HG03558 (cell line): ENCODE results near the gene PCDHA7.
"Not testable (repeated sequence)": the region's sequence is repeated elsewhere in the genome, so short reads cannot be mapped to it uniquely, and the experiment has no call there.

Experiments
- ATAC-seq: cut with Tn5 transposase; IDR thresholded peaks from one replicate; pipeline ENCODE4 v1.9.1; 2021; ENCODE audit warnings: moderate number of reproducible peaks; ENCODE audit not compliant: unreplicated experiment; ENCODE audit errors: extremely low read depth

The PCDHA7 gene

GRCh38 chr5:140857987-140858240, 23.8 kb downstream of the PCDHA7 start:
- ATAC-seq: no peak

GRCh38 chr5:140862441-140863295, 28.6 kb downstream of the PCDHA7 start:
- ATAC-seq: no peak

- ATAC-seq: no peak
Measured at GRCh38 chr5:140868721-140869554, 34.9 kb downstream of the PCDHA7 start, which contains the start of gene PCDHA11. Gene PCDHA11 (plus strand): TSS chr5:140868957. CDS start chr5:140869104, 147 bp downstream.

- no peak for ATAC-seq
Measured at GRCh38 chr5:140869555-140869886, 35.5 kb downstream of the PCDHA7 start.

- no peak for ATAC-seq
Measured at GRCh38 chr5:140870221-140871201, 36.4 kb downstream of the PCDHA7 start.

DNA sequence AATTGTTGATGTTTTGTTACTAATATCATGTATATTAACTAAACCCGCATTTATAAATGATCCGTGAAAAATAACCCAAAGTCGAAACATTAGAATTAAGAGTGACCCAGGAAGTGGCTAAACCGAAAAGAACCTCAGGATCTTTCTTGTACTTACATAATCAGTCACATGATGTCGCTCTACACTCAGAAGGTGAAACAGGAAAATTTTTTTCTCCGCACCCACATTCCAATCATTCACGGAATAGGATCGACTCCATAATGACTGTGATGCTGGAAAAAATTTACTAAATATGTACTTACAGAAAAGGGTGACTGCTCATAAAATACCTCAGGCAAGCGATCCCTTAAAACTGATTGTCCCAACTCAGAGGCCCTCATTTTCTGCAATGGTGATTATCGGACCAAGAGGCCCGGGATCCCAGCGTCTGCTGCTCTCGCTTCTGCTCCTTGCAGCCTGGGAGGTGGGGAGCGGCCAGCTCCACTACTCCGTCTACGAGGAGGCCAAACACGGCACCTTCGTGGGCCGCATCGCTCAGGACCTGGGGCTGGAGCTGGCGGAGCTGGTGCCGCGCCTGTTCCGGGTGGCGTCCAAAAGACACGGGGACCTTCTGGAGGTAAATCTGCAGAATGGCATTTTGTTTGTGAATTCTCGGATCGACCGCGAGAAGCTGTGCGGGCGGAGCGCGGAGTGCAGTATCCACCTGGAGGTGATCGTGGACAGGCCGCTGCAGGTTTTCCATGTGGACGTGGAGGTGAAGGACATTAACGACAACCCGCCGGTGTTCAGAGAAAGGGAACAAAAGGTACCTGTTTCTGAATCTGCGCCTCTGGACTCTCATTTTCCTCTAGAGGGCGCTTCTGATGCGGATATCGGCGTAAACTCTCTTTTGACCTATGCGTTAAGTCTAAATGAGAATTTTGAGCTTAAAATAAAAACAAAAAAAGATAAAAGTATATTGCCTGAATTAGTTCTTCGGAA, 41.3 kb downstream of the PCDHA7 start, which contains the start of gene PCDHA12:
Gene PCDHA12 (plus strand): TSS at position 224 of the 981 bp plus-strand sequence. CDS start 165 bp downstream, at position 389.
- ATAC-seq: no peak

GRCh38 chr5:140876541-140877261, 42.6 kb downstream of the PCDHA7 start:
- ATAC-seq: not testable (repeated sequence)

DNA sequence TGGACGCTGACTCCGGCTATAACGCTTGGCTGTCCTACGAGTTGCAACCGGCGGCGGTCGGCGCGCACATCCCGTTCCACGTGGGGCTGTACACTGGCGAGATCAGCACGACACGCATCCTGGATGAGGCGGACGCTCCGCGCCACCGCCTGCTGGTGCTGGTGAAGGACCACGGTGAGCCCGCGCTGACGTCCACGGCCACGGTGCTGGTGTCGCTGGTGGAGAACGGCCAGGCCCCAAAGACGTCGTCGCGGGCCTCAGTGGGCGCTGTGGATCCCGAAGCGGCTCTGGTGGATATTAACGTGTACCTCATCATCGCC, 43.2 kb downstream of the PCDHA7 start:
- ATAC-seq: no peak

DNA sequence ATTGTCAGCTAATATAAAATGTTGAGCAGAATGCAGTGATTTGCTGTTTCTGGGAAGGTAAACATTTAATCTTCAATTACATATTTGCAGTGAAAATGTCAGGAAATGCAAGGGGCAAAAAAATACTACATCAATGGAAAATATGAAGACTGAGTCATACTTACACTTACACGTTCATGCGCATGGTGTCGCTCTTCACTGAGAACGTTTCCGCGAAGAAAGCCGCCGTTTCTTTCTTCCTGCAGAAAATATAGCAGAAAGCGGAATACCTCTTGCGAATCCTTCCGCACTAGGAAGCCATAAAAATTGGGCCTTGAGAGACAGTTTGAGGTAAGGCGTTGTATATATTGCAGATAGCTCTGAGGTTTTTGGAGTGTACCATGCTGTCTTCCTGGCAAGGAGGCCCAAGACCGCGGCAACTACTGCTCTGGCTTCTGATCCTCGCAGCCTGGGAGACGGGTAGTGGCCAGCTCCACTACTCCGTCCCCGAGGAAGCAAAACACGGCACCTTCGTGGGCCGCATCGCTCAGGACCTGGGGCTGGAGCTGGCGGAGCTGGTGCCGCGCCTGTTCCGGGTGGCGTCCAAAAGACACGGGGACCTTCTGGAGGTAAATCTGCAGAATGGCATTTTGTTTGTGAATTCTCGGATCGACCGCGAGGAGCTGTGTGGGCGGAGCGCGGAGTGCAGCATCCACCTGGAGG, 48.0 kb downstream of the PCDHA7 start, which contains the start of gene PCDHA13:
Gene PCDHA13 (plus strand): TSS at position 236 of the 702 bp plus-strand sequence. CDS start 145 bp downstream, at position 381.
- ATAC-seq: no peak

DNA sequence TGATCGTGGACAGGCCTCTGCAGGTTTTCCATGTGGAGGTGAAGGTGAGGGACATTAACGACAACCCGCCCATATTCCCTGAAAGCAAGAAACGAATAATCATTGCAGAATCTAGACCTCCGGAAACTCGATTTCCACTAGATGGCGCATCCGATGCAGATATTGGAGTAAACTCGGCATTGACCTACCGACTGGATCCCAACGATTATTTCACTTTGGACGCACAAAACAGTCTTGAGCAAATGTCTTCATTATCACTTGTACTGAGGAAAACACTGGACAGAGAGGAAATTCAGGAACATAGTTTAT, 48.5 kb downstream of the PCDHA7 start:
- ATAC-seq: no peak

DNA sequence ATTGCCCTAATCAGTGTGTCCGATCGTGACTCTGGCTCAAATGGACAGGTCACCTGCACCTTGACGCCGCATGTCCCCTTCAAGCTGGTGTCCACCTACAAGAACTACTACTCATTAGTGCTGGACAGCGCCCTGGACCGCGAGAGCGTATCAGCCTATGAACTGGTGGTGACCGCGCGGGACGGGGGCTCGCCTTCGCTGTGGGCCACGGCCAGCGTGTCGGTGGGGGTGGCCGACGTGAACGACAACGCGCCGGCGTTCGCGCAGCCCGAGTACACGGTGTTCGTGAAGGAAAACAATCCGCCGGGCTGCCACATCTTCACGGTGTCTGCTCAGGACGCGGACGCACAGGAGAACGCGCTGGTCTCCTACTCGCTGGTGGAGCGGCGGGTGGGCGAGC, 49.3 kb downstream of the PCDHA7 start:
- no peak for ATAC-seq

DNA sequence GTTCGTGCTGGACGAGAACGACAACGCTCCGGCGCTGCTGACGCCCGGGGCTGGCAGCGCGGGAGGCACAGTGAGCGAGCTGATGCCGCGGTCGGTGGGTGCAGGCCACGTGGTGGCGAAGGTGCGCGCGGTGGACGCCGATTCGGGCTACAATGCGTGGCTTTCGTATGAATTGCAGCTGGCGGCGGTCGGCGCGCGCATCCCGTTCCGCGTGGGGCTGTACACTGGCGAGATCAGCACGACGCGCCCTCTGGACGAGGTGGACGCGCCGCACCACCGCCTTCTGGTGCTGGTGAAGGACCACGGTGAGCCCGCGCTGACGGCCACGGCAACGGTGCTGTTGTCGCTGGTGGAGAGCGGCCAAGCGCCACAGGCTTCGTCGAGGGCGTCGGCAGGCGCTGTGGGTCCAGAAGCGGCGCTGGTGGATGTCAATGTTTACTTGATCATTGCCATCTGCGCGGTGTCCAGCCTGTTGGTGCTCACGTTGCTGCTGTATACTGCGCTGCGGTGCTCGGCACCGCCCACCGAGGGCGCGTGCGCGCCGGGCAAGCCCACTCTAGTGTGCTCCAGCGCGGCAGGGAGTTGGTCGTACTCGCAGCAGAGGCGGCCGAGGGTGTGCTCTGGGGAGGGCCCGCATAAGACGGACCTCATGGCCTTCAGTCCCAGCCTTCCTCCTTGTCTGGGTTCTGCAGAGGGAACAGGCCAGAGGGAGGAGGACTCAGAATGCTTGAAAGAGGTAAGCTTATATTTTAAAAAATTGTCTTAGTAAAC, 50.0 kb downstream of the PCDHA7 start:
- ATAC-seq: no peak
